Measurements from ENCODE around the gene PDPK1.
"Not testable (repeated sequence)": the region's sequence is repeated elsewhere in the genome, so short reads cannot be mapped to it uniquely, and the experiment has no call there.

Gene PDPK1

GRCh38 chr16:2523801-2524231 is 14.0 kb upstream of the PDPK1 start:
- no peak for DNase-seq (ENCODE audit: low read depth)

- DNase-seq (ENCODE audit: low read depth): no peak
Measured at GRCh38 chr16:2524339-2524938, 13.4 kb upstream of the PDPK1 start.

- no peak for DNase-seq (ENCODE audit: low read depth)
Measured at GRCh38 chr16:2526135-2526534, 11.7 kb upstream of the PDPK1 start.

DNA sequence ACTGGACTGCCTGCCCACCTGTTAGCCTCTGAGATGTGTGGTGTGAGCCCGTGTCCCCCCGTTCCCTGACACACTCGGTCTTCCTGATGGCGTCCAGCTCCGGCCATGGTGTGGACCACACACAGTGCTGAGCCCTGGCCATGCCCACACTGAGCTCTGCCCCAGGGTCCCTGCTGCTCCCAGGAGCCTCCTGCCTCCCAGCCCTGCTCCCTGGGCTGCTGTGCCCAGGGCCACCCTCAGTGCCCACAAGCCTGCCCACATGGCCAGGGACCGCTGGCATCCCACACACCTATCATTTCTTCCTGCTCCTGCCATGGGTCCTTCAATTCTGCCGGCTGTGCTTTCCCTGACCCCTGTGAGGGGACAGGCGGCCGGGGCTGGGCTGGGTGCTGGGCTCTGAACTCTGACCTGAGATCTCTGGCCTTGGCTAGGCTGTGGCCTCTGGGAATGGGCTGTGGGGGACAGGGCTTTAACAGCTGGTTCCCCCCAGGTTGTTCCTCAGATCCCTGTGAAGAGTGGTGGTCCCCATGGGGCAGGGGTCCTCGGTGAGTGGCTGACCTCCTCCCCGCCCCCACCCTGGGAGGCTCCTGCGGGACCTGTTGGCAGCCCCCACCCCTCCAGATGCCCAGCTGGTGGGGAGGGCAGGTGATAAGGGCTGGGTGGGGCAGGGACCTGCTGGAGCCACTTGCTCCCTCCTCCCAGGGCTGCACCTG is 10.6 kb upstream of the PDPK1 start:
- DNase-seq (ENCODE audit: low read depth): no peak

GRCh38 chr16:2527784-2528100 is 10.1 kb upstream of the PDPK1 start:
- DNase-seq (ENCODE audit: low read depth): no peak

DNA sequence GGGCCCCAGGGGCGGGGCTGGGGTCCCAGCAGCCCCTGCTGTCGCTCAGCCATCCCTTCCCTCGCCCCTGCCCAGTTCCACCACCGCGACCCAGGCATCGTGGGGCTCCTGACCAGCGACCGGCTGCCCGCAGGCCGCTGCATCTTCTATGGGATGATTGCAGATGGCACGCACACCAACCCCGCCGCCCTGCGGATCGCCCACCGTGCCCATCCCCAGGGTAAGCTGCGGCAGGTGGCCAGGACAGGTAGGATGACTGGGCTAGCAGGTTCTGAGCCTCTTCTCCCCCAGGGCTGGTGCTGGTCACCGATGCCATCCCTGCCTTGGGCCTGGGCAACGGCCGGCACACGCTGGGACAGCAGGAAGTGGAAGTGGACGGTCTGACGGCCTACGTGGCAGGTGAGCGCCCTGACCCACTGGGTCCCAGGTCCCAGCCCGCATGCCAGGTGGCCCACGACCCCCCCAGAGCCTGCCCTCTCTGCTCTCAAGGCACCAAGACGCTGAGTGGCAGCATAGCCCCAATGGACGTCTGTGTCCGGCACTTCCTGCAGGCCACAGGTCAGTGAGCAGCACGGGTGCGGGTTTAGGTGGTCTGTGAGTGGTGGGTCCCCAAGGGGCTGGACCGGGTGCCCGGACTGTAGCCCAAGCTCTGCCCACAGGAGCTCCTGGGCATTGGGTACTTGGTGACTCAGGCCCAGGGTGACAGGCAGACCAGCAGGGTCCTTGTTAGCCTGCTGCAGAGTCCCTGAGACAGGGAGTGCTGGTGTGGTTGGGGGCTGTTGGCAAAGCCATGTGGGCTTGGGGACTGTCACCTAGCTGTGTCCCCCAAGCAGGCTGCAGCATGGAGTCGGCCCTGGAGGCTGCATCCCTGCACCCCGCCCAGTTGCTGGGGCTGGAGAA is 9.4 kb upstream of the PDPK1 start:
- DNase-seq (ENCODE audit: low read depth): no peak

- no peak for DNase-seq (ENCODE audit: low read depth)
Measured at GRCh38 chr16:2529061-2529931, 8.5 kb upstream of the PDPK1 start.

DNA sequence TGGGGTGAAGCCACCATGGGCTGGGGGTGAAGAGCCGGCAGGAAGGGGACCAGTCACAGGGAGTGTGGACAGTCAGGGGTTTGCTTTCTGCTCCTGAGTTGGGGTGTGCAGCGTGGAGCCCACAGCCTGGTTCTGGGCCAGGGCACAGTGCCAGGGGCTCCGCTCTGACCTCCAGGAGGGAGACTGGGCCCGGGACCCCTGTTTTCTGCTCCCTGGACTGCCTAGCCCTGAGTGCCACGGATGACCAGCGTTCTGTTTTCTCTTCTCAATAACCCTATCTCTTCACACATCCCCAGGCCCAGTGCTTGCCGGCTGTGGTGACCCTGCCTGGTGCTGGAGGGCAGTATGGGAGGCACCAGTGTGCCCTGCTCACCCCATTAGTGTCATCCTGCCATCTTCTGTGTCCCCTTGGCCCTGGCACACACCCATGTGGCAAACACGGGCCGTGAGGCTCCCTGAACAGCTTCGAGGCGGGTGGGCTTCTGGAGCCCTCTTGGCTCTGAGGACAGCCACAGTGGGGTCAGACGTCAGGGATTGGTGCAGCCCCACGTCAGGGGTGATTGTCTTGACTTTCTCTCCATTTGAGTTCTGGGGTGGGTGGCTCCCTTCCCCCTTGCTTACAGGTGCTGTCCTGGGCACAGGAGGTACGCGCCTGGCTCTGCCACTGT is 7.7 kb upstream of the PDPK1 start:
- DNase-seq (ENCODE audit: low read depth): no peak

DNA sequence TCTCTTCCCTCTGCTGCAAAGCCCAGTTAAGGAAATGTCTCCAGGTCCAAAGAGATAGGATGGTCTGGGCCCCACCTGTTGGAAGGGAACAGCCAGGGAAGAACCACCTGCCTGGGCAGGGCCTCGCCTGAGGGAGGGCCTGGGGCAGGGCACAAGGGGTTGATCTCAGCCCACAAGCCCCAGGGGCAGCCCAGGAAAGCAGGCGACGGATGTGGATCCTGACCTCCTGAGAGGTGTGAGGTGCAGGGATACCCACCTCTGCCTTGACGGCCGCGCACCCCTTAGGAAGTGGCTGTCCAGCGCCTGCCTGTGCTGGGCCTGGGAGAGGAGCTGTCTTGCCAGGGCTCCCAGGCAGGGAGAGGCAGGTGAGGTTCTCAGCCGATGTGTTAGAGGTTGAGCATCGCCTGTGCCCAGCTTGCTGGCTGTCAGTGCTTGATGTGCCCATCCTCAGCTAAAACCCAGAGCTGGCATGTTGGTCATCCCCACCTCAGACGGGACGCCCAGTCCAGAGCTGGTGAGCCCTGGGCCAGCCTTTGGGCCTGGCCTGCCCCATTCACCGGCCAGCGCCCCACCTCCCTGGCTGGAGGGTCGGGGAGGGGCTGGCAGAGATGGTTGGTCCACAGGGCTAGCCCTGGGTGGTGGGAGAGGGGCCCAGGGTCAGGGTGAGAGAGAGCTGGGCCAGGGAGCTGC is 7.0 kb upstream of the PDPK1 start:
- DNase-seq (ENCODE audit: low read depth): no peak

DNA sequence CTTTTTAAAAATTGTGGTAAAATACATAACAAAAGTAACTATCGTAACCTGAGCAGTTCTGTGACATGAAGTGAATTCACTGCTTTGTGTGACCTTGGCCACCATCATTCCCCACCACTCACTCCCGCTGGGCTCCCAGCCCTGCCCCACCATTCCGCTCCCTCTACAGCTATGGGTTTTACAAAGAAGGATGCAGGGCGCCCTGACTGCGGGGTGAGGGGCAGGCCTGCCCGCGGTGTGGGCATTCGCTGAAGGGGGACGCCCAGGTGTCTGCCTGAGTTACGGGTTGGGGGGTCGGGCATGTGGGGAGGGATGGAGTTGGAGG is 6.5 kb upstream of the PDPK1 start, which contains the start of gene CEMP1:
Gene CEMP1, minus strand, starts transcription at position 38 of the 325 bp plus-strand sequence. CDS start 335 bp downstream, outside the sequence.
- DNase-seq (ENCODE audit: low read depth): no peak

- peak; percentile 95 for DNase-seq (ENCODE audit: low read depth)
Measured at GRCh38 chr16:2531696-2532493, 5.9 kb upstream of the PDPK1 start.

- DNase-seq (ENCODE audit: low read depth): no peak
Measured at GRCh38 chr16:2532494-2533141, 5.2 kb upstream of the PDPK1 start.

GRCh38 chr16:2533142-2533755 is 4.6 kb upstream of the PDPK1 start:
- not testable (repeated sequence) for DNase-seq (ENCODE audit: low read depth)

DNA sequence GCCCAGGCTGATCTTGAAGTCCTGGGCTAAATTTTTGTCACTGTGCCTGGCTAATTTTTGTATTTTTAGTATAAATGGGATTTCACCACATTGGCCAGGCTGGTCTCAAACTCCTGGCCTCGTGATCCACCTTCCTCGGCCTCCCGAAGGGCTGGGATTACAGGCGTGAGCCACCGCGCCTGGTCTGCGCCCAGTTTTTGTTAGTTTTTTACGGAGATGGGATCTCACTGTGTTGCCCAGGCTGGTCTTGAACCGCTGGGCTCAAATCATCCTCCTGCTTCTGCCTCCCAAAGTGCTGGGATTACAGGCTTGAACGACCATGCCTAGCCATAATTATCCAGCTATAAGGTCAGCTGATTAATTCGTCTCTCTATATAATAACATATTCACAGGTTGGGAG is 3.9 kb upstream of the PDPK1 start:
- DNase-seq (ENCODE audit: low read depth): no peak

DNA sequence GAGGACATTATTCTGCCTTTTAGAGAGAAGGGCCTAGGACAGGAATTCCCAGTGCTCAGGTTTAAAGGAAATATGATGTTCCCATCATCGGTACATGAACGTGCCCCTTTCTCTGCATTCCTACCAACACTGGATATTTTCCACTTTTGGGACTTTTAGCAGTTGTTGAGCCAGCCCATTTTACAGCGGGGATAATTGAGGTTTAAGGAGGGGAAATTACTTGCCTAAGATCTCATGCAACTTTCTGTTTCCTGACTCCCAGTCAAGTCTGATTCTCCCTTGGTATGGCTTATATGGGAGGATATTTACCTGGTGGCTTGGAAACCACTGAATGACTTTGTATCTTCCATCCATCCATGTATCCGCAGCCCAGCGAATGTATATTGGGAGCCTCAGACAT is 3.5 kb upstream of the PDPK1 start:
- DNase-seq (ENCODE audit: low read depth): not testable (repeated sequence)

GRCh38 chr16:2535625-2536013 is 2.2 kb upstream of the PDPK1 start:
- no peak for DNase-seq (ENCODE audit: low read depth)

DNA sequence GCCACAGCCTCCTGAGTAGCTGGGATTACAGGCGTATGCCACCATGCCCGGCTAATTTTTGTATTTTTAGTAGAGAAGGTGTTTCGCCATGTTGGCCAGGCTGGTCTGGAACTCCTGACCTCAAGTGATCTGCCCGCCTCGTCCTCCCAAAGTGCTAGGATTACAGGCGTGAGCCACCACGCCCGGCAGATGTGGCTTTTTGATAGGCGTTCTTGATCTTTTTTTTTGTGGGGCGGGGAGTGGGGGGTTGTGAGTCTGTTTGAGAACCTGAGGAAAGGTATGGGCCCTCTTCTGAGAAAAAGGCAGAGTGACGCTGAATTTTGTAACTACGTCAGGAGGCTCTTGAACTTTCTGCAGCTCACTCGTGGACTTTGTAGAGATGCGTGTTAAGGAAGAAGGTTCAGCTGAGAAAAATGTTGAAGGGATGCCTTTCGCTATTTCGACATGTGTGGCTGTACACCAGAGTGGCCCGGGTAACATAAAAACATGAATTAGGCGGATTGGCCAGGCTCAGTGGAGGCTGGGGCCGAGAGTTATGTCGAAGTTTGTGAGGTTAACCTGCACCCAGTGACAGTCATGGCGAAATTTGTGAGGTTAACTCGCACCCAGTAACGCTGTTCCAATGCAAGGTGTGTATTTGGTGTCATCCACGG is 1.5 kb downstream of the PDPK1 start:
- DNase-seq (ENCODE audit: low read depth): not testable (repeated sequence)

DNA sequence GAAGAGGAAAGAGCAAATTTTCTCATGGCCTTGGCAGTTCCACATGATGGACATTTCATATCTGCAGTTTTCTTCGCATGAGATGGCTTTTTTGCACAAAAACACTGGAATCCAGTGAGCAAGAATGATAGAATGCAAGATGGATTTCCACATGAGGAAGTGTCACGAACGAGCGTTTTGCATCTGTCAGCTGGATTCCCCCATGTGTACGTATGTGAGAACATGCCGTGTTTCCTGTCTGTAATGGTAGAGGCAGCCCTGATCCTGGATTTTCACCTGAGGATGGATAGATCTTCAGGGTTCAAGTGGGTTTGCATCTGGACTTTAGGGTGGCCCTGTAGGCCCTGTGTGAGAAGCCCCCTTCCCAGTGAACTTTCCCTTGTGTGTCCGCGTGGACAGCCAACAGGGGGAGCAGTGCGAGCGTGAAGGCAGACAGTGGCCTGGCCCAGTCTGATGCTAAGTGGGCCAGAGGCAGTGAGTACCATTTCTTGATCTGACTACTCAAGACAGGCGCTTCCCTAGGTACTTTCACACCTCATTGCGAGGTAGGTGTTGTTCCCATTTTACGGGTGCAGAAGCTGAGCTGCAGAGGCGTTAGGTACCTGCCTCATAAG is 2.1 kb downstream of the PDPK1 start:
- not testable (repeated sequence) for DNase-seq (ENCODE audit: low read depth)
